K562 (cell line): ENCODE measurements around the gene TBX6. TPM values are rescaled to one million over a fixed set of nuclear protein-coding genes. Genes with fewer than 3 reads are reported as not detected.

Experiments
- ATAC-seq: fragments of 200-7000 bp; cut with Tn5 transposase; 3 replicates; pipeline ENCODE4 v1.9.1; 2020; ENCODE audit warnings: moderate library complexity
- BruUV-seq: library from RNA; stranded (reverse); fragments of 400-500 nt; replicated peaks from 2 replicates; lab custom pipeline; 2021; lab: Mats Ljungman, UMichigan
- CTCF ChIA-PET: fragments of 300-600 bp; formaldehyde crosslinking; extraction: SDS; loops from one replicate; lab custom pipeline; 2021; ENCODE audit warnings: low intra/inter-chr PET ratio; lab: Yijun Ruan, JAX
- POLR2A ChIA-PET: fragments of 300-600, 350-650 bp; sonication (Branson Sonifier 250); formaldehyde crosslinking; extraction: SDS; loops from one replicate; lab custom pipeline; 2021; ENCODE audit warnings: antibody characterized with exemption, inconsistent platforms; lab: Yijun Ruan, JAX
- DNase-seq, 4 experiments: peaks; one replicate each; pipeline versions ENCODE4 v3.0.0 to v3.0.0-alpha.2; 2011 to 2018; ENCODE audit warnings: low spot score in 3 of 4, mixed read lengths in 3 of 4; ENCODE audit errors: extremely low read depth in 1 of 4
- FAIRE-seq: peaks from 2 replicates; lab custom pipeline; 2011; peaks lifted over from hg19 to GRCh38; lab: Jason Lieb, UNC
- H2AFZ ChIP-seq: 2 replicates; pipeline ENCODE4 v1.6.0; 2011; ENCODE audit warnings: low read depth, low read length, control low read depth, inconsistent platforms
- H3K27ac ChIP-seq: fragments of 200-600 bp; 3 replicates; pipeline ENCODE4 v1.8.0; 2011; ENCODE audit warnings: low read depth, mild to moderate bottlenecking, control low read depth, inconsistent platforms, low read length, moderate library complexity, mixed read lengths; ENCODE audit errors: extremely low read depth
- H3K27me3 ChIP-seq, 2 experiments: fragments of 300-600 bp in 1 of 2; 2 replicates in 1 of 2; 3 replicates in 1 of 2; pipeline versions ENCODE4 v1.6.0 to v1.8.0; 2011; ENCODE audit warnings: inconsistent platforms in 2 of 2, low read length in 2 of 2, mild to moderate bottlenecking in 1 of 2, mixed read lengths in 1 of 2, moderate library complexity in 1 of 2; ENCODE audit not compliant: control insufficient read depth in 2 of 2, insufficient read depth in 2 of 2
- H3K36me3 ChIP-seq: fragments of 300-600 bp; 3 replicates; pipeline ENCODE4 v1.8.0; 2011; ENCODE audit warnings: mild to moderate bottlenecking, low read length, inconsistent platforms; ENCODE audit not compliant: control insufficient read depth, insufficient read depth
- H3K4me1 ChIP-seq, 2 experiments: fragments of 200-600 bp in 1 of 2; replicated peaks in 1 of 2; 2 replicates in 1 of 2; 3 replicates in 1 of 2; pipeline versions ENCODE4 v1.5.1 to v1.8.0; 2011; ENCODE audit warnings: inconsistent platforms in 2 of 2, low read length in 2 of 2, mild to moderate bottlenecking in 1 of 2, mixed read lengths in 1 of 2, moderate library complexity in 1 of 2; ENCODE audit not compliant: control insufficient read depth in 2 of 2, insufficient read depth in 2 of 2
- H3K4me2 ChIP-seq: 2 replicates; pipeline ENCODE4 v1.6.1; 2011; ENCODE audit warnings: low read length, control low read depth, inconsistent platforms, mixed read lengths; ENCODE audit not compliant: insufficient read depth
- H3K4me3 ChIP-seq: fragments of 200-600 bp; sonication (generic), shearing (Covaris generic); 2 replicates; pipeline ENCODE4 v1.5.1; 2016; ENCODE audit warnings: control low read depth, inconsistent platforms
- H3K79me2 ChIP-seq: fragments of 200-600 bp; 3 replicates; pipeline ENCODE4 v1.8.0; 2011; ENCODE audit warnings: low read length, inconsistent platforms; ENCODE audit not compliant: control insufficient read depth, insufficient read depth
- H3K9ac ChIP-seq, 2 experiments: 2 replicates each; pipeline versions ENCODE4 v1.6.0 to v1.6.1; 2011; ENCODE audit warnings: low read depth in 2 of 2, low read length in 2 of 2, control low read depth in 1 of 2, inconsistent platforms in 1 of 2, mild to moderate bottlenecking in 1 of 2, mixed read lengths in 1 of 2; ENCODE audit not compliant: insufficient read depth in 1 of 2
- H3K9me1 ChIP-seq: one replicate; pipeline ENCODE4 v1.6.0; 2011; ENCODE audit warnings: inconsistent platforms, mild to moderate bottlenecking, low read length, moderate library complexity; ENCODE audit not compliant: control insufficient read depth, insufficient read depth
- H3K9me3 ChIP-seq: replicated peaks from 2 replicates; pipeline ENCODE4 v1.5.1; 2011; ENCODE audit warnings: low read depth, low read length, inconsistent platforms; ENCODE audit not compliant: control insufficient read depth, insufficient read depth
- H4K20me1 ChIP-seq: replicated peaks from 2 replicates; pipeline ENCODE4 v1.6.1; 2011; ENCODE audit warnings: low read length, inconsistent platforms, mixed read lengths; ENCODE audit not compliant: control insufficient read depth, insufficient read depth
- MIER1 ChIP-seq: fragments of 450-650 bp; IDR thresholded peaks from 2 replicates; pipeline ENCODE4 v1.6.1; 2016; ENCODE audit warnings: antibody characterized with exemption, mild to moderate bottlenecking, low read depth
- RNF219 ChIP-seq: fragments of 250-450 bp; sonication (Bioruptor Pico); IDR thresholded peaks from 2 replicates; pipeline ENCODE4 v1.5.0; 2022; ENCODE audit warnings: mild to moderate bottlenecking
- ZBTB33 ChIP-seq: sonication (generic); formaldehyde crosslinking; IDR thresholded peaks from 2 replicates; pipeline ENCODE4 v1.8.1; 2023; ENCODE audit warnings: mild to moderate bottlenecking, missing genetic modification reagents
- ZBTB40 ChIP-seq, 2 experiments: fragments of 450-650 bp in 1 of 2; sonication (generic) in 1 of 2; formaldehyde crosslinking in 1 of 2; IDR thresholded peaks; 2 replicates each; pipeline versions ENCODE4 v1.7.1 to v1.9.0; 2016 to 2022; ENCODE audit warnings: inconsistent platforms in 1 of 2, mild to moderate bottlenecking in 1 of 2, missing genetic modification reagents in 1 of 2
- ZNF224 ChIP-seq: sonication (generic); formaldehyde crosslinking; IDR thresholded peaks from 2 replicates; pipeline ENCODE4 v1.8.0; 2022; ENCODE audit warnings: mild to moderate bottlenecking, missing genetic modification reagents
- WGBS: fragments of 100-300 bp; shearing (Covaris generic); methylation state at CpG from one replicate; pipeline ENCODE4 v1.1.6; 2016; ENCODE audit warnings: low coverage, mixed read lengths; ENCODE audit not compliant: insufficient coverage; ENCODE audit errors: missing lambda C conversion rate; 5-methylcytosine and 5-hydroxymethylcytosine counted together
- in situ Hi-C: fragments of 300-500 bp; cut with MboI; formaldehyde crosslinking; loops from 4 replicates; pipeline ENCODE4 v1.15.0; 2018; ENCODE audit warnings: inconsistent platforms, mixed read lengths
- intact Hi-C: fragments of 100-400 bp; cut with micrococcal nuclease; formaldehyde crosslinking; loops from 2 replicates; pipeline ENCODE4 v1.14.2; 2022
- polyA plus RNA-seq, 8 experiments: library from polyadenylated mRNA; depleted of rRNA in 4 of 8; stranded (reverse) in 5 of 8; unstranded in 3 of 8; fragments of >200 nt; fragmentation: Nextera tagmentation in 2 of 8; fragmentation: Illumina TruSeq in 1 of 8; extraction: Ambion mirVana in 2 of 8; extraction: Trizol in 1 of 8; gene quantifications; 2 replicates each; pipeline versions ENCODE4 v1.2.1 to v1.2.3, GENCODE V29; 2011 to 2014; ENCODE audit warnings: inconsistent platforms in 1 of 8, missing spikeins in 1 of 8
- total RNA-seq, 7 experiments: library from RNA; depleted of rRNA in 6 of 7; stranded (reverse); fragments of >200 nt in 6 of 7; fragmentation: Illumina TruSeq in 2 of 7; extraction: Trizol in 2 of 7; gene quantifications; 2 replicates each; pipeline versions ENCODE4 v1.2.1 to v1.2.3, GENCODE V29; 2011 to 2021; ENCODE audit warnings: low replicate concordance in 1 of 7

Gene TBX6
- total and polyA plus RNA-seq, 9 of the 15 experiments (the other 6 are each of a cell fraction or from before 2014, with no cell fraction given), result 0.07 to 0.58 (median 0.11) TPM; not detected in 2

- in situ Hi-C loops (no loop called here), intact Hi-C loops (no loop called here)
- Histone ChIP-seq H3K27me3 (no peaks in the 10 kb centered on the region), H3K9me1 (no peaks in the 10 kb centered on the region), H3K4me2 (no peak overlapping the region), H4K20me1 (no peaks in the 10 kb centered on the region), H3K79me2 (peaks cover 3% of the 10 kb centered on the region; the same call in 1 of the 3 replicates), H3K9ac (peak overlapping the region in 1 of 2 experiments; percentile 79; a peak in 2 of 4 replicates), H3K36me3 (peaks cover 27% of the 10 kb centered on the region; the same call in 2 of the 3 replicates), H3K27ac (no peak overlapping the region), H3K4me3 (no peak overlapping the region), H3K4me1 (peaks cover 13 to 65% of the 10 kb centered on the region in 2 experiments), H3K9me3 (no peaks in the 10 kb centered on the region), H2AFZ (no peak overlapping the region)
- ATAC-seq (no peak), FAIRE-seq (no peak), DNase-seq (no peak)
- BruUV-seq, result no TSS peak
- 87% methylated on average over 20 of the region's 22 CpGs for WGBS
- ChIA-PET CTCF (no interaction called here), POLR2A (interaction anchor here (0.5 to 4.8 kb wide), 2 partner anchors 10 to 160 kb away, joined by 4 to 59 read pairs; partner anchors contain the start of gene PPP4C)
- TF ChIP-seq ZNF224 (CRISPR knock-in tag) (no peak), RNF219 (CRISPR knock-in tag) (no peak), ZBTB40 (IDR thresholded peaks at IDR 0.05) (no peak), ZBTB40 (CRISPR knock-in tag; IDR thresholded peaks at IDR 0.05) (no peak), ZBTB33 (CRISPR knock-in tag) (peak; percentile 42; the same call in 1 of the 2 replicates), MIER1 (no peak)
These were observed 2.7 kb downstream of the TBX6 start for GRCh38 chr16:30088832-30089624.
